Astrocyte (in vitro differentiated cells and primary cell): ENCODE data around the gene SAMMSON. TPM values are rescaled to one million over a fixed set of nuclear protein-coding genes. Genes with fewer than 3 reads are reported as not detected.

Source experiments
- DNase-seq: peaks from one replicate; pipeline ENCODE4 v3.0.0-alpha.2; 2010; ENCODE audit warnings: low read depth
- FAIRE-seq: peaks from 2 replicates; lab custom pipeline; 2011; peaks lifted over from hg19 to GRCh38; lab: Jason Lieb, UNC
- H2AFZ ChIP-seq: 2 replicates; pipeline ENCODE4 v1.6.0; 2012; ENCODE audit warnings: low read depth, low read length, inconsistent platforms
- H3K27ac ChIP-seq: 2 replicates; pipeline ENCODE4 v1.5.1; 2011; ENCODE audit warnings: low read depth, low read length, inconsistent platforms
- H3K27me3 ChIP-seq: 2 replicates; pipeline ENCODE4 v1.6.0; 2011; ENCODE audit warnings: low read length, inconsistent platforms; ENCODE audit not compliant: insufficient read depth
- H3K36me3 ChIP-seq: 2 replicates; pipeline ENCODE4 v1.5.1; 2011; ENCODE audit warnings: low read length, inconsistent platforms; ENCODE audit not compliant: insufficient read depth
- H3K4me1 ChIP-seq: 2 replicates; pipeline ENCODE4 v1.5.1; 2011; ENCODE audit warnings: low read length, inconsistent platforms; ENCODE audit not compliant: insufficient read depth
- H3K4me2 ChIP-seq: 2 replicates; pipeline ENCODE4 v1.6.0; 2012; ENCODE audit warnings: low read length, inconsistent platforms
- H3K4me3 ChIP-seq: 2 replicates; pipeline ENCODE4 v1.5.1; 2011; ENCODE audit warnings: low read depth, mild to moderate bottlenecking, low read length, inconsistent platforms; ENCODE audit not compliant: insufficient read depth
- H3K79me2 ChIP-seq: 2 replicates; pipeline ENCODE4 v1.6.0; 2012; ENCODE audit warnings: mild to moderate bottlenecking, low read length, inconsistent platforms; ENCODE audit not compliant: insufficient read depth
- H3K9ac ChIP-seq: 2 replicates; pipeline ENCODE4 v1.6.0; 2012; ENCODE audit warnings: mild to moderate bottlenecking, low read length, inconsistent platforms
- H3K9me3 ChIP-seq: 2 replicates; pipeline ENCODE4 v1.5.1; 2012; ENCODE audit warnings: low read depth, mild to moderate bottlenecking, low read length, inconsistent platforms; ENCODE audit not compliant: insufficient read depth
- H4K20me1 ChIP-seq: 2 replicates; pipeline ENCODE4 v1.6.0; 2012; ENCODE audit warnings: low read length, inconsistent platforms; ENCODE audit not compliant: insufficient read depth
- H3K27ac Mint-ChIP-seq: one replicate; pipeline ENCODE4 v1.8.0; 2021; ENCODE audit warnings: mild to moderate bottlenecking, mixed read lengths; ENCODE audit not compliant: unreplicated experiment
- H3K27me3 Mint-ChIP-seq: one replicate; pipeline ENCODE4 v1.8.0; 2021; ENCODE audit warnings: low read depth, mixed read lengths; ENCODE audit not compliant: unreplicated experiment
- H3K36me3 Mint-ChIP-seq: one replicate; pipeline ENCODE4 v1.8.0; 2021; ENCODE audit warnings: low read depth, mixed read lengths; ENCODE audit not compliant: unreplicated experiment
- H3K4me1 Mint-ChIP-seq: one replicate; pipeline ENCODE4 v1.8.0; 2021; ENCODE audit warnings: low read depth, mixed read lengths; ENCODE audit not compliant: unreplicated experiment
- H3K4me3 Mint-ChIP-seq: one replicate; pipeline ENCODE4 v1.8.0; 2021; ENCODE audit warnings: mild to moderate bottlenecking, moderate library complexity, mixed read lengths; ENCODE audit not compliant: unreplicated experiment
- H3K9me3 Mint-ChIP-seq: one replicate; pipeline ENCODE4 v1.8.0; 2021; ENCODE audit warnings: mild to moderate bottlenecking, mixed read lengths; ENCODE audit not compliant: unreplicated experiment
- EZH2 ChIP-seq: IDR thresholded peaks from 2 replicates; pipeline ENCODE4 v1.6.1; 2012; ENCODE audit warnings: mild to moderate bottlenecking, low read length, inconsistent platforms; ENCODE audit not compliant: insufficient read depth
- total RNA-seq: library from RNA; stranded (reverse); gene quantifications from 2 replicates; pipeline ENCODE4 v1.2.1, GENCODE V29; 2021
- TF ChIP-seq, protein P1 (sequence below): IDR thresholded peaks from 2 replicates; pipeline ENCODE4 v1.5.1; 2011; ENCODE audit warnings: low read depth, mild to moderate bottlenecking, inconsistent platforms, low read length, moderate library complexity; ENCODE audit not compliant: insufficient read depth

The SAMMSON gene
- total RNA-seq, 1 donor from 2014 or later, result not detected

DNA sequence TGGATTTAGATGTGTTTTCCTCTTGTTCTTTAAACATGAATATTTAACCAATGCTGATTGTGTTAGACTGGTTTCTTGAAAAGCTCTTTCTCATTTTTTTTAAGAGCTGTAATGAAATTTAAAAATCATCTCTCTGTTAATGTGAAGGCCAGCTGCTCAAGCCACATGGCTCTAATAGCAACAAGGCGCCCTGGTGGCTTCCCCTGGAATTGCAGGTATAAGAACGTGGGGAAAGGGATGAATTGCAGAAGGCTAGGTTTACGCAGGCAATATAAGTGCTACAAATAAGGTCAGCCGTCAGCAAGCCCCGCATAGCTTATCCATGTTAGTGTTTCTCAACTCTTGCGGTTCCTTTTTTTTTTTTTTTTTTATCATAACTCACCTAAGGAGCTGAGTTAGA is 108.5 kb downstream of the SAMMSON start:
- H3K4me1 ChIP-seq, result no peaks in the 10 kb centered on the region
- no peak for FAIRE-seq
- H3K9me3 Mint-ChIP-seq, result no peaks in the 10 kb centered on the region

DNA sequence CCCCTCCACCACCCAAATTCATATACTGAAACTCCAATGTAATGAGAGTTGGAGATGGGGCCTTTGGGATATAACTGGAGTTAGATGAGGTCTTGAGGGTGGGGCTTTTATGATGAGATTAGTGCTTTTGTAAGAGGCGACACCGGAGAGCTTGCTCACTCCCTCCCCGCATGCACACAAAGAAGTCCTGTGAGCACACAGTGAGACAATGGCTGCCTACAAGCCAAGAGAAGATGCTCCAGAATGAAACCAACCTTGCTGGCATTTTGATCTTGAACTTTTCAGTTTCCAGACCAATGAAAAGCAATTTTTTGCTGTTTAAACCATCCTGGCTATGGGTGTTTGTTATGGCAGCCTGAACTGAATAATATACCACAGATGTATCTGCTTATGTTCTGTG is 109.0 kb downstream of the SAMMSON start:
- H3K36me3 Mint-ChIP-seq, result no peaks in the 10 kb centered on the region
- Histone ChIP-seq H4K20me1 (no peaks in the 10 kb centered on the region), H3K27me3 (peaks cover 2% of the 10 kb centered on the region), H3K27ac (no peak overlapping the region), H3K4me1 (no peaks in the 10 kb centered on the region), H2AFZ (no peak overlapping the region), H3K79me2 (no peaks in the 10 kb centered on the region), H3K4me2 (no peak overlapping the region), H3K9ac (no peak overlapping the region), H3K9me3 (no peaks in the 10 kb centered on the region), H3K36me3 (no peaks in the 10 kb centered on the region), H3K4me3 (no peak overlapping the region)
- TF ChIP-seq EZH2, result no peak
- TF ChIP-seq, protein P1, sequence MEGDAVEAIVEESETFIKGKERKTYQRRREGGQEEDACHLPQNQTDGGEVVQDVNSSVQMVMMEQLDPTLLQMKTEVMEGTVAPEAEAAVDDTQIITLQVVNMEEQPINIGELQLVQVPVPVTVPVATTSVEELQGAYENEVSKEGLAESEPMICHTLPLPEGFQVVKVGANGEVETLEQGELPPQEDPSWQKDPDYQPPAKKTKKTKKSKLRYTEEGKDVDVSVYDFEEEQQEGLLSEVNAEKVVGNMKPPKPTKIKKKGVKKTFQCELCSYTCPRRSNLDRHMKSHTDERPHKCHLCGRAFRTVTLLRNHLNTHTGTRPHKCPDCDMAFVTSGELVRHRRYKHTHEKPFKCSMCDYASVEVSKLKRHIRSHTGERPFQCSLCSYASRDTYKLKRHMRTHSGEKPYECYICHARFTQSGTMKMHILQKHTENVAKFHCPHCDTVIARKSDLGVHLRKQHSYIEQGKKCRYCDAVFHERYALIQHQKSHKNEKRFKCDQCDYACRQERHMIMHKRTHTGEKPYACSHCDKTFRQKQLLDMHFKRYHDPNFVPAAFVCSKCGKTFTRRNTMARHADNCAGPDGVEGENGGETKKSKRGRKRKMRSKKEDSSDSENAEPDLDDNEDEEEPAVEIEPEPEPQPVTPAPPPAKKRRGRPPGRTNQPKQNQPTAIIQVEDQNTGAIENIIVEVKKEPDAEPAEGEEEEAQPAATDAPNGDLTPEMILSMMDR, result no peak
- no peaks in the 10 kb centered on the region for H3K9me3 Mint-ChIP-seq
- DNase-seq (no peak), FAIRE-seq (no peak)
- H3K4me1 Mint-ChIP-seq, result no peaks in the 10 kb centered on the region
- no peak overlapping the region for H3K4me3 Mint-ChIP-seq
- no peaks in the 10 kb centered on the region for H3K27me3 Mint-ChIP-seq
- no peak overlapping the region for H3K27ac Mint-ChIP-seq

More for the DNA sequence above, 108.5 kb downstream of the SAMMSON start:
- Mint-ChIP-seq H3K4me1 (no peaks in the 10 kb centered on the region), H3K36me3 (no peaks in the 10 kb centered on the region), H3K27me3 (no peaks in the 10 kb centered on the region), H3K27ac (no peak overlapping the region), H3K4me3 (no peak overlapping the region)
- Histone ChIP-seq H3K27me3 (peaks cover 2% of the 10 kb centered on the region), H3K4me3 (no peak overlapping the region), H3K79me2 (no peaks in the 10 kb centered on the region), H3K36me3 (no peaks in the 10 kb centered on the region), H3K9ac (no peak overlapping the region), H2AFZ (no peak overlapping the region), H3K4me2 (no peak overlapping the region), H3K27ac (no peak overlapping the region), H4K20me1 (no peaks in the 10 kb centered on the region), H3K9me3 (no peaks in the 10 kb centered on the region)
- DNase-seq, result no peak
- TF ChIP-seq, protein P1, result peak; percentile 38
- TF ChIP-seq EZH2, result no peak

DNA sequence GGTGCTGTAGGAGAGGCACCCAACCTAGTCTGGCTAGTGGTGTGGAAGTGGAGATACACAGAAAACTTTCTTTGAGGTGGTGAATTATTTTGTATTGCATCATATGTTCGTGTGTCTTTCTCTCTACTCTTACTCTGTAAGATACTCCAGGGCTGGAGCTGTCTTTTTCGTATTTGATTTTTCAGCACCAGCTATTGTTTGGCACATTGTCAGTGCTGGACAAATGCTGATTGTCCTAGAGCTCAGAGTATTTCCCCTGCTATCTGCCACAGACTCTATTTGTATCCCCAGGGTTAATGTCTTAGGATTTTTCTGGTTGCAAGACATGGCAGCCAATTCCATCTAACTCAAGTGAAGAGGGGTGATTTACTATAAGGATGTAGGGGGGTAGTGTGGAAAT is 110.5 kb downstream of the SAMMSON start:
- Histone ChIP-seq H4K20me1 (no peaks in the 10 kb centered on the region), H3K27ac (no peak overlapping the region), H3K9me3 (no peaks in the 10 kb centered on the region), H3K4me3 (no peak overlapping the region), H3K79me2 (no peaks in the 10 kb centered on the region), H3K4me2 (no peak overlapping the region), H3K4me1 (no peaks in the 10 kb centered on the region), H3K36me3 (no peaks in the 10 kb centered on the region), H2AFZ (no peak overlapping the region), H3K27me3 (peaks cover 2% of the 10 kb centered on the region), H3K9ac (no peak overlapping the region)
- Mint-ChIP-seq H3K36me3 (no peaks in the 10 kb centered on the region), H3K4me3 (no peak overlapping the region), H3K27ac (no peak overlapping the region), H3K4me1 (no peaks in the 10 kb centered on the region), H3K27me3 (no peaks in the 10 kb centered on the region), H3K9me3 (no peaks in the 10 kb centered on the region)
- DNase-seq, result no peak
- FAIRE-seq, result no peak
- no peak for TF ChIP-seq EZH2
- TF ChIP-seq, protein P1, result no peak
